GM10248 (cell line): ENCODE measurements around the gene SLC2A6.

Source experiments
- CTCF ChIA-PET: fragments of 300-600 bp; sonication (Branson Sonifier 250); formaldehyde crosslinking; extraction: SDS; loops from one replicate; lab custom pipeline; 2021; ENCODE audit warnings: antibody characterized with exemption; lab: Yijun Ruan, JAX
- POLR2A ChIA-PET: fragments of 350-650 bp; sonication (Branson Sonifier 250); formaldehyde crosslinking; extraction: SDS; loops from one replicate; lab custom pipeline; 2020; ENCODE audit warnings: antibody characterized with exemption; lab: Yijun Ruan, JAX
- DNase-seq: peaks from one replicate; pipeline ENCODE4 v3.0.0; 2012; ENCODE audit errors: extremely low spot score
- TF ChIP-seq, protein P1 (sequence below): IDR thresholded peaks from 2 replicates; pipeline ENCODE4 v1.5.1; 2012; ENCODE audit warnings: mild to moderate bottlenecking, low read depth; ENCODE audit errors: extremely low read depth, missing control alignments, control extremely low read depth

Gene SLC2A6

DNA sequence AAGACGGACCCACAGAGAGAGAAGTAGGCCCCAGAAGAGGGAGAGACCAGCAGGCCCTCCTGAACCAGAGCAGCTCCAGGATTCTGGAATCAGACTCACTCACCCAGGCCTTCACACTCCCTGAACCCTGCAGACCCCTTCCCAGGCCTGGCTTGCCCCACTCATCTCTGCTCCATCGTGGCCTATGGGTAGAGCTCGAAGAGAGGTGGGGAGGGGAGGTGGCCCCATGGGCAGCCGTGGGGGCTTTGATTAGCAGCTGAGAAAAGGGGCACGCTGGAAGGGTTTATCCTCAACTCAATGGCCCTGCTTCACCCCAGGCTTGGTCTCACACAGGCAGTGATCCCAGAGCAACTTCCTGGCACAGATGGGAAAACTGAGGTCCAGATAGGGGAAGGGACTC is 45.2 kb upstream of the SLC2A6 start:
- ChIA-PET CTCF (no interaction called here), POLR2A (no interaction called here)
- DNase-seq = no peak
- TF ChIP-seq, protein P1, sequence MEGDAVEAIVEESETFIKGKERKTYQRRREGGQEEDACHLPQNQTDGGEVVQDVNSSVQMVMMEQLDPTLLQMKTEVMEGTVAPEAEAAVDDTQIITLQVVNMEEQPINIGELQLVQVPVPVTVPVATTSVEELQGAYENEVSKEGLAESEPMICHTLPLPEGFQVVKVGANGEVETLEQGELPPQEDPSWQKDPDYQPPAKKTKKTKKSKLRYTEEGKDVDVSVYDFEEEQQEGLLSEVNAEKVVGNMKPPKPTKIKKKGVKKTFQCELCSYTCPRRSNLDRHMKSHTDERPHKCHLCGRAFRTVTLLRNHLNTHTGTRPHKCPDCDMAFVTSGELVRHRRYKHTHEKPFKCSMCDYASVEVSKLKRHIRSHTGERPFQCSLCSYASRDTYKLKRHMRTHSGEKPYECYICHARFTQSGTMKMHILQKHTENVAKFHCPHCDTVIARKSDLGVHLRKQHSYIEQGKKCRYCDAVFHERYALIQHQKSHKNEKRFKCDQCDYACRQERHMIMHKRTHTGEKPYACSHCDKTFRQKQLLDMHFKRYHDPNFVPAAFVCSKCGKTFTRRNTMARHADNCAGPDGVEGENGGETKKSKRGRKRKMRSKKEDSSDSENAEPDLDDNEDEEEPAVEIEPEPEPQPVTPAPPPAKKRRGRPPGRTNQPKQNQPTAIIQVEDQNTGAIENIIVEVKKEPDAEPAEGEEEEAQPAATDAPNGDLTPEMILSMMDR = no peak

DNA sequence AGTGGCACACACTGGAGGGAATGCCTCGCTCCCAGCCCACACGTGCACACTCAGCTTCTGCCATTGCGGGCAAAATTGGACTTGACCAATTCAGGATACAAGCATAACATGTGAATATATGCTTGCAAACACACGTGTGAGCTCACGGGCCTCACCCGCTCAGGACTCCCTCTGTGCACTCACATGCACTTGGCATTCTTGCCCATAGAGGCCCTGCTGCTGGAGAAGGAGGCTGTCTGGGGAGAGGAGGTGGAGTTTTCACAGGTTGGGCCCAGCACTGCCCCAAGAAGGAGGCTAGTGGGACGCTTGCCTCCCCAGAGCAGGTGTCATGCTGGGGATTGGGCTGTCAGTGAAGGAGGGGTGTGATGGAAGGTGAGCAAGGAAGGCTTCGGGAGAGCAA is 44.2 kb upstream of the SLC2A6 start:
- ChIA-PET POLR2A (no interaction called here), CTCF (no interaction called here)
- TF ChIP-seq, protein P1 = no peak
- no peak for DNase-seq

DNA sequence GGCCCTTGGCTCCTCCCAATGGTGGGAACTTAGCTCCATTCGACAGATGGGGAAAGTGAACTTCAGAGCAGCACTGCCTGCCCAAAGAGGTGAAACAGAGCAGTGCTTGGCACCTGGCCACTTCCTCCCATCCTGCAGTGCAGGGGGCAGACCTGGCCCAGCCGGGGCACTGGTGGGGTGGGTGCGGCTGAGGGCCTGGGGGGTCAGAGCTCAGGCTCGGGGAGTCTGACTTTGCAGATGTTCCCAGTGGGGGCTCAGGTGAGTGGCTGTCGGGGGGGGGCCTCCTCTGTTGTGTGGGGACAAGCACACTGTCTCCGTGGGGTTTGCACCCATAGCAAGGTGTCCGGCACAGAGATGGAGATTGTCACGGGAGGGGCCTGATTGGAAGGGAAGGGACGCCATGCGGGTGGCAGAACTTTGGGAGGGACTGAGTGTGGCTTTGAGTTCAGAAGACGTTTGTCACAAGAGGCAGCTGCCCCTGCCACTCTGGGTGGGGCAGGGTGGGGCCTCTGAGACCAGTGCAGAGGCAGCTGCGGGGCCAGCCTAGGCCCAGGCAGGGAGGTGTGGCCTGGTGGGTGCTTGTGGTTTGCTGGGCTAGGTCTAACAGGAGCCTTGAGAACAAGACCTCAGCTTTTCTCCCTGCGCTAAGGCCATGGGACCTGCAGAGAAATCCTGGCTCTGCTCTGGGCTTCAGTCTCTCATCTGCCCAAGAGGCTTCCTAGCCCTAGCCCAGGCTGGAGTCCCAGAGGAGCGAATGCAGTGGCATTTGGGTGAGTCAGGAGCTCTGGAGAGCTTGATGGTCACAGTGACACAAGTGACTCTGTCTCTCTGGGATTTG is 43.4 kb upstream of the SLC2A6 start:
- ChIA-PET POLR2A (no interaction called here), CTCF (interaction anchor here (1.1 kb wide), 1 partner anchor 10 kb away, joined by 3 read pairs; no protein-coding TSS in a partner anchor)
- TF ChIP-seq, protein P1 = no peak
- no peak for DNase-seq

DNA sequence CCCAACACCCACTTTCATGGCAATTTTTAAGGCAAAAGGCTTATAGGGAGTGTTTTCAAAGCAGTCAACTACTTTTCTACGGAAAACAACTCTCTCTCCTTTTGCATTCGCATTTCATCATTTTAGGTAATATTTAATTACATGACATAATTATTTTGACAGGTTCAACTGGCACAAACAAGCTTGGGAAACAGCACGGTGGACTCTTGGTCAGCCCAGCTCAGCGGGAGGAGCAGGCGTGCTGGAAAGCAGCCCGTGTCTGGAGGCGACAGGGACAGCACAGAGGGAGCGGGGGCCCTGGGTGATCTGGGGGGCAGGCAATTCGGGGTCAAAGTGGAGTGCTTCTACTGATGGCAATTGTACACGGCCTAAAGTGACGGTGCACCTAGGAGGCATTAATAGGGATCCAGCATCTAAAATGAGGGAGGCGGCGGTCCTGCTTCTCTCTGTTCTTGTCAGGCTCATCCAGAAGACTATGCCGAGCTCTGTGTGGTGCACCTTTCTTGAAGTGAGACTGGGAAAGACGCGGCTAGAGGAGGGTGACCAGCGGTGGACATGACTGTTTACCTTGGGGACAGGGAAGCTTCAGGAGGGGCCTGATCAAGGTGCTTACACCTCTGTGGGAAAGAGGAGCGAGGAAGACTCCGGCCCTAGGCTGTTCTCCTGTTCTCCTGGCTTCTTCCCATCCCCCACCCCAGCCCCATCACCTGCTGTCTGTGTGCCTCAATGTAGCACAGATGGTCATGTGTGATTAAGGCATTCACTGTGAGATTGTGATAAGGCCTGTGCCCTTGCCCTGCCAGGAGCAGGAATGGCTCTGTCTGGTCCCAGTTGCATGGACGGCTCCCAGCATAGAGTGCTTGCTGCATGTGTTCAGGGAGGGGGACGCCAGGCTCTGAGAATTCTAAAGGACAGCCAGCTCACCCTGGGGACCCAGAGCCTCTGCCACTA is 42.5 kb upstream of the SLC2A6 start:
- DNase-seq = no peak
- TF ChIP-seq, protein P1 = no peak
- ChIA-PET POLR2A (no interaction called here), CTCF (interaction anchor here (1.1 kb wide), 1 partner anchor 11 kb away, joined by 3 read pairs; no protein-coding TSS in a partner anchor)

DNA sequence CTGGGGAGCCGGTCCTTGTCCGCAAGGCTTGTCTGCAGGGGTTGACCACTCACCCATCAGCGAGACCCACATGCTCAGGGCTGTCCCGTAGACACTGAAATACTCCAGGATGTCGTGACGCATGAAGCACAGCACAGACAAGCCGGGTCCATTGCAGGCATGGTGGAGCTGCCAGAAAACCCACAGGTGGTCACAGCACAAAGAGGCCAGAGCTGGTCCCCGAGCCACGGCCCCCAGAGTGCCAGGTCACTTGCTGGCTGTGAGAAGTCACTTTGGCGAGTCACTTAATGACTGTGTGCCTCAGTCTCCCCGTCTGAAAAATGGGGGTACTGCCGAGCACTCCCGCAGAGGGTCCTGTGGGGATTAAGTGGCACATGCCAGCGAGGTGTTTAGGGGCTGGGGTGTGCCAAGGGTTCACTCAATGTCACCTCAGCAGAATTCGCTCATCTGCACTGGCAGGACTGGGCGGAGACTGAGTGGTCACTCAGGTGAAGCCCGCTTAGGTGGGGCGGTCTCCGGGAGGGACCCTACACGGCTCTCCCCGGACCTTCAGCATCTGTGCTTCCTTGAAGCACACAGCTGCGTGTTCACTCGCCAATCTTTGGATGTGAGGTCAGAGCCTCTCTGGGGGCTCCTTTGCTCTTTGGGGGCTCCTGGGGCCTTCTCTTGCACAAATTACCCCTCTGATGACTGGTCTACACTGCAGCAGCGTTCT is 41.4 kb upstream of the SLC2A6 start:
- TF ChIP-seq, protein P1 = no peak
- ChIA-PET CTCF (no interaction called here), POLR2A (no interaction called here)
- no peak for DNase-seq

DNA sequence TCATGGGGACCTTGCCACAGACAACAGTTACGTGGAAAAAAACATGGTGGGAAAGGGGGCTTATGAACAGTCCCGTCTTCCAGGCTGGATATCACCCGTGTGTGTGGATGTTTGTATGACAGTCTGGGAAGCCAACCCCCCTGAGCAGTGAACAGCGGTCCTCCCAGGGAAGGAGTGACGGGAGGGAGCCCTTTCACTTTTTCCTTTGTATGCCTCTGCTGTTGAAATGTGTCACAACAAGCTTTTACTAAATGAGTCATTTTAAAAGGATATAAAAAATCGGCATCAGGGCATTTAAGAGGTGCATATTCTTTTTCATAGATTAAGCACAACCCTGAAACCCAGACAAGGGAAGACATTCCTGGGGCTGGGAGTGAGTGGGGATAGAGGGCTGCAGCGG is 40.8 kb upstream of the SLC2A6 start:
- ChIA-PET POLR2A (no interaction called here), CTCF (no interaction called here)
- TF ChIP-seq, protein P1 = no peak
- no peak for DNase-seq
